Measurements from ENCODE around the gene OPN4.

GRCh38 chr10:86636311-86636710 is 18.0 kb upstream of the OPN4 start:
- TF ChIP-seq RAD21 (IDR thresholded peaks at IDR 0.05; ENCODE audit: low read length) (no peak), JUND (IDR thresholded peaks at IDR 0.05) (no peak), CTCF (IDR thresholded peaks at IDR 0.05) (no peak), REST (IDR thresholded peaks at IDR 0.05; ENCODE audit: low read depth, low read length) (no peak), EZH2phosphoT487 (IDR thresholded peaks at IDR 0.05; ENCODE audit: borderline replicate concordance, low read depth) (no peak), FOXJ3 (CRISPR knock-in tag; IDR thresholded peaks at IDR 0.05) (no peak), CHD2 (IDR thresholded peaks at IDR 0.05; ENCODE audit: low read length, partially characterized antibody) (no peak), IRF3 (IDR thresholded peaks at IDR 0.05; ENCODE audit: low read depth, low read length) (no peak)
